Liver (tissue), 9 donors: Measurements from ENCODE around the gene PRXL2A. TPM values are rescaled to one million over a fixed set of nuclear protein-coding genes. Genes with fewer than 3 reads are reported as not detected.

Experiments
- DNase-seq: peaks from one replicate; pipeline ENCODE4 v3.0.0-alpha.2; 2017; ENCODE audit warnings: low spot score
- H3K27ac ChIP-seq, 2 donors: one replicate each; pipeline ENCODE4 v1.7.0; 2013; ENCODE audit warnings: inconsistent platforms in 2 of 2, low read length in 2 of 2, control low read depth in 1 of 2, low read depth in 1 of 2, mild to moderate bottlenecking in 1 of 2
- H3K27me3 ChIP-seq, 4 donors: one replicate each; pipeline versions ENCODE4 v1.6.1 to v1.7.0; 2013; ENCODE audit warnings: low read length in 3 of 4, inconsistent platforms in 1 of 4, mild to moderate bottlenecking in 1 of 4, moderate library complexity in 1 of 4; ENCODE audit not compliant: control insufficient read depth in 4 of 4, insufficient read depth in 4 of 4
- H3K36me3 ChIP-seq, 4 donors: one replicate each; pipeline versions ENCODE4 v1.6.1 to v1.7.0; 2013; ENCODE audit warnings: low read length in 3 of 4, mild to moderate bottlenecking in 3 of 4, low read depth in 1 of 4, moderate library complexity in 1 of 4; ENCODE audit not compliant: control insufficient read depth in 4 of 4, insufficient read depth in 3 of 4
- H3K4me1 ChIP-seq, 4 donors: one replicate each; pipeline versions ENCODE4 v1.6.1 to v1.7.0; 2013; ENCODE audit warnings: low read length in 3 of 4, mild to moderate bottlenecking in 3 of 4, moderate library complexity in 1 of 4; ENCODE audit not compliant: control insufficient read depth in 4 of 4, insufficient read depth in 4 of 4
- H3K4me3 ChIP-seq, 3 donors: one replicate each; pipeline versions ENCODE4 v1.6.1 to v1.7.0; 2013; ENCODE audit warnings: low read length in 3 of 3, control low read depth in 1 of 3, low read depth in 1 of 3, mild to moderate bottlenecking in 1 of 3
- H3K9ac ChIP-seq, 2 donors: one replicate each; pipeline ENCODE4 v1.7.0; 2013; ENCODE audit warnings: low read length in 2 of 2, mild to moderate bottlenecking in 2 of 2, moderate library complexity in 2 of 2, control low read depth in 1 of 2, low read depth in 1 of 2
- H3K9me3 ChIP-seq, 4 donors: one replicate each; pipeline versions ENCODE4 v1.6.1 to v1.7.0; 2013; ENCODE audit warnings: low read length in 3 of 4; ENCODE audit not compliant: control insufficient read depth in 4 of 4
- ATF3 ChIP-seq: IDR thresholded peaks from 2 replicates; pipeline ENCODE4 v1.6.1; 2016; ENCODE audit warnings: antibody characterized with exemption
- CTCF ChIP-seq: fragments of 150-350 bp; IDR thresholded peaks from 2 replicates; pipeline ENCODE4 v1.5.1; 2017; ENCODE audit warnings: improper control_type of control experiment, low read depth, low read length; ENCODE audit not compliant: missing input control
- FOXA2 ChIP-seq: IDR thresholded peaks from 2 replicates; pipeline ENCODE4 v1.6.1; 2016; ENCODE audit warnings: antibody characterized with exemption
- GABPA ChIP-seq, 2 donors: IDR thresholded peaks in 1 of 2; conservative IDR thresholded peaks in 1 of 2; 2 replicates each; pipeline ENCODE4 v1.6.1; 2016; ENCODE audit warnings: antibody characterized with exemption in 2 of 2, mild to moderate bottlenecking in 1 of 2, moderate library complexity in 1 of 2
- RAD21 ChIP-seq, 2 donors: IDR thresholded peaks; 2 replicates each; pipeline ENCODE4 v1.6.1; 2016; ENCODE audit warnings: antibody characterized with exemption in 2 of 2, mild to moderate bottlenecking in 2 of 2
- REST ChIP-seq: IDR thresholded peaks from 2 replicates; pipeline ENCODE4 v1.6.1; 2016; ENCODE audit warnings: antibody characterized with exemption, mild to moderate bottlenecking
- RXRA ChIP-seq, 2 donors: IDR thresholded peaks; 2 replicates each; pipeline ENCODE4 v1.6.1; 2017 to 2018; ENCODE audit warnings: antibody characterized with exemption in 2 of 2, mild to moderate bottlenecking in 1 of 2
- SP1 ChIP-seq: IDR thresholded peaks from 2 replicates; pipeline ENCODE4 v1.6.1; 2018; ENCODE audit warnings: antibody characterized with exemption, mild to moderate bottlenecking
- YY1 ChIP-seq: IDR thresholded peaks from 2 replicates; pipeline ENCODE4 v1.6.1; 2016; ENCODE audit warnings: antibody characterized with exemption, mild to moderate bottlenecking
- WGBS: extraction: QIAGEN DNeasy Blood & Tissue Kit; methylation state at CpG from one replicate; pipeline ENCODE4 v1.1.7; 2013; 5-methylcytosine and 5-hydroxymethylcytosine counted together
- polyA plus RNA-seq, 2 donors: library from polyadenylated mRNA; stranded (reverse) in 1 of 2; unstranded in 1 of 2; fragments of 200-250 nt in 1 of 2; fragments of >200 nt in 1 of 2; fragmentation: Nextera tagmentation in 1 of 2; extraction: Ambion mirVana in 1 of 2; gene quantifications; one replicate each; pipeline versions ENCODE4 v1.2.1 to v1.2.3, GENCODE V29; 2013 to 2015
- total RNA-seq, 2 donors: library from RNA; depleted of rRNA; stranded (reverse); fragments of >200 nt; gene quantifications; one replicate each; pipeline ENCODE4 v1.2.3, GENCODE V29; 2014
- donor health status: healthy.
- donor health status: healthy.
- donor health status: healthy.
- donor health status: healthy.
- donor health status: healthy.

PRXL2A gene
- total and polyA plus RNA-seq, 4 donors, result 48.5 to 87.4 (median 54.1) TPM

GRCh38 chr10:80460399-80461207, 52.3 kb downstream of the PRXL2A start:
- 64% methylated on average over 6 of the region's 6 CpGs for WGBS
- H3K4me3 ChIP-seq, result no peak overlapping the region
- H3K9me3 ChIP-seq, result no peaks in the 10 kb centered on the region
- DNase-seq, result no peak
- peak overlapping the region; percentile 16 to 59 for H3K27ac ChIP-seq
- H3K36me3 ChIP-seq, result no peaks in the 10 kb centered on the region
- H3K27me3 ChIP-seq, result no peaks in the 10 kb centered on the region
- TF ChIP-seq SP1 (peak; percentile 37), CTCF (no peak)
- no peak overlapping the region for H3K9ac ChIP-seq
- H3K4me1 ChIP-seq, result peaks cover 11 to 62% (median 43%) of the 10 kb centered on the region in 4 donors

GRCh38 chr10:80461208-80462183, 53.1 kb downstream of the PRXL2A start:
- WGBS, result 64% methylated on average over 8 of the region's 8 CpGs
- Histone ChIP-seq H3K27ac (peak overlapping the region; percentile 38 to 59), H3K27me3 (no peaks in the 10 kb centered on the region), H3K9ac (no peak overlapping the region), H3K9me3 (no peaks in the 10 kb centered on the region), H3K4me3 (no peak overlapping the region), H3K4me1 (peaks cover 10 to 56% (median 39%) of the 10 kb centered on the region in 4 donors), H3K36me3 (no peaks in the 10 kb centered on the region)
- no peak for DNase-seq
- TF ChIP-seq RXRA (IDR thresholded peaks at IDR 0.05) (no peak), CTCF (no peak), ATF3 (no peak), YY1 (no peak), GABPA (IDR thresholded peaks at IDR 0.05 in 1 of 2, conservative IDR thresholded peaks at IDR 0.05 in 1 of 2) (no peak), REST (no peak), FOXA2 (no peak), RAD21 (IDR thresholded peaks at IDR 0.05) (no peak)
